A549 treated with ZK216348 at 1 μM for 4 hours (cell line): Measurements from ENCODE around the gene MYDGF. TPM values are rescaled to one million over a fixed set of nuclear protein-coding genes. Genes with fewer than 3 reads are reported as not detected.

ENCODE experiments used
- total RNA-seq: library from RNA; stranded (reverse); fragments of 200-300 nt; extraction: Qiagen RNA extraction; gene quantifications from 5 replicates; pipeline ENCODE4 v1.2.3, GENCODE V29; 2022; ENCODE audit warnings: low read depth

MYDGF gene
- total RNA-seq: 89.3 to 150 TPM (median 132 TPM) in 5 replicates

DNA sequence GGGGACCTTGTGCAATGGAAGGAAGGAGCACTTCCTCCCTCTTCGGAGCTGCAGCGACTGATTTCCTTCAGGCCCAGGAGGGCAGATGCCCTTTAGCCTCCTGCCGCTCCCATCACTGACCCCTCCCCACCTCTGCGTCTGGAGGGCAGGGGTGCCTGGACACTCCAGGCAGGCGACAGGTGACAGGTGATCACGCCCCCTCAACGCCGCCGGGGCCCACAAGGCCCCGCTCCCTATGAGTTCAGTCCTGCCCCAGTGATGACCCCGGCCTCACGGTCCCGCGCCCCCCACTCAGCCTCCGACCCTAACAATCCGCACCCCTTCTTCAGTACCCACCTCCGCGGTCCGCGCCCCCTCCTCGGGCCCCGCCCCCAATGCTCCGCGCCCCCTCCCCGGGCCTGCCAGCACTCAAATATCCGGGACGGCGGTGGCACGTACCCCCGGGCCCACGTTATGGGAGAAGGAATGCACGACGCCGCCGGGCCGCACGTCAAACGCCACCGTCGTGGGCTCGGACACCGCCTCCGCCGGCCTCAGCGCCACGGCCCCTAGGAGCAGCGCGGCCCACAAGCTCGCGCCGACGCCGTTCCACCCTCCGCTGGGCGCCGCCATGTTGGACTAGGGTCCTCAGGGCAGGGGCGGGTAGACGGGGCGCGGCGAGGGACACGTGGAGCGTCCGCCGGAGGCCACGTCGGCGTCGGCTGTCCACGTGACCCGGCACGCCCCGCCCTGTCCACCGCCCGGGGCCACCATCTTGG, at the start of gene MYDGF:
Gene MYDGF (minus strand): TSS at position 620 of the 758 bp plus-strand sequence. CDS start 8 bp downstream, at position 612.

DNA sequence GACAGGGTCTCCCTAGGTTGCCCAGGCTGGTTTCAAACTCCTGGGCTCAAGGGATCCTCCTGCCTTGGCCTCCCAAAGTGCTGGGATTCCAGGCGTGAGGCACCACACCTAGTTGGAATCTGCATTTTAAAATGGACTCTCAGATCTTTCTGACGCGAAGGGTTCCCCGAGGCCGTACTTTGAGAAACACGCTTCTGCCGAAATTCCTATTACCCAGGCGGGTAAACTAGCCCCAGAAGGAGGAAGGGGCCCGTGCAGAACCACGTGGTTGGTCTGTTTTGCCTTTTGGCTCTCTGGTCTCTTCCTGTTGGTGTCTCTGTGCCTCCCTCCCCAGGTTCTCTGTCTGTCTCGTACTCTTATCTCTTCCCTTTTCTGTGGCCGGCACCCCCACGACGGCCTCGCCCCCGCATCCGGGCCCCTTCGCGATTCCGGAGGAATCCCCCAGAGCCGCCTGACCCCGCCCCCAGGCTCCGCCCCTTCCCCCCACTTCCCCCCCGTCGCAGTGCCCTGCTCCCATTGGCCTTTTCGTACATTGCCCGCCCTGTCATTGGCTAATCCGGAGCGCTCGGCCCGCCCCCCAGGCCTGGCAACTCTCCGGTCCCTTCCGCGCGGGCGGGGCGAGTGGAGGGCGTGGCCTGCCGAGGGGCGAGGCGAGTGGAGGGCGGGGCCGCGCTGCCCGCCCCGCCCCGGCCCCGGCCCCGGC, 31.2 kb downstream of the MYDGF start, which contains the start of gene TNFAIP8L1:
Gene TNFAIP8L1 (plus strand): TSS at position 689 of the 703 bp plus-strand sequence. CDS start 12,354 bp downstream, outside the sequence.

Other genes starting within 250 kb of the MYDGF start
- 30.7 to 66.9 TPM (median 55.5 TPM) in 5 replicates for gene UBXN6, start 212.5 kb downstream of the MYDGF start, total RNA-seq
- 19.3 to 33.2 TPM (median 30.4 TPM) in 5 replicates for gene HDGFL2, start 198.0 kb downstream of the MYDGF start, total RNA-seq
- 0.19 to 0.28 TPM (median 0.23 TPM) in 5 replicates for gene PLIN4, start 151.9 kb downstream of the MYDGF start, total RNA-seq
- 0.16 to 0.32 TPM in 2 of 5 replicates, not detected in the others for gene PLIN5, start 135.1 kb downstream of the MYDGF start, total RNA-seq
- 0.08 to 0.21 TPM (median 0.09 TPM) in 3 of 5 replicates, not detected in the others for gene LRG1, start 130.3 kb downstream of the MYDGF start, total RNA-seq
- 4.3 to 6.9 TPM (median 6.2 TPM) in 5 replicates for gene SEMA6B, start 110.7 kb downstream of the MYDGF start, total RNA-seq
- gene TNFAIP8L1, start 30.8 kb downstream of the MYDGF start, total RNA-seq: 2.6 to 5.5 TPM (median 4.7 TPM) in 5 replicates
- gene DPP9, start 53.5 kb upstream of the MYDGF start, total RNA-seq: 48.4 to 66.3 TPM (median 65.2 TPM) in 5 replicates
- gene FEM1A, start 121.4 kb upstream of the MYDGF start, total RNA-seq: 4.5 to 6.4 TPM (median 6.1 TPM) in 5 replicates
- gene TICAM1, start 161.4 kb upstream of the MYDGF start, total RNA-seq: 5.2 to 10.9 TPM (median 8.9 TPM) in 5 replicates
- 92.6 to 161 TPM (median 138 TPM) in 5 replicates for gene PLIN3, start 197.3 kb upstream of the MYDGF start, total RNA-seq
- not detected in 5 replicates for gene ARRDC5, start 232.6 kb upstream of the MYDGF start, total RNA-seq
- 35.5 to 52.3 TPM (median 46.3 TPM) in 5 replicates for gene UHRF1, start 239.2 kb upstream of the MYDGF start, total RNA-seq